ENCODE data around the gene PTCHD4.
"Not testable (repeated sequence)": the region's sequence is repeated elsewhere in the genome, so short reads cannot be mapped to it uniquely, and the experiment has no call there.

Gene PTCHD4

DNA sequence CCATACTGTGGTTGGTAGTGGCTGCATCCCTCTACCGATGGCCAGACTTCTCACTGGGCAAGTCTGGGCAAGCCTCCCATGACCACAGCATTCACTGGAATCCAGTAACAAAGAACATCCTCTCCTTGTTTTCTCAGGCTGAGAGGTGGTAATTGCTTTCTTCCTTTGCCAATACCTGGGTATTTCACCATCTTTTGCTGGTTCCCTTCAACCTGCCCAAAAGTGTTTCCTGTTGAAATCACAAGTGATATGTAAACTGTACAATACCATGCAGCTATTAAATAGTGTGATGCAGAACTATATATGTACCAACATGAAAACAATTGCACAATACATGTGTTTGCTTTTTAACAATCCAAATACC is at the start of gene PTCHD4:
PTCHD4 (minus strand) TSS at position 55 of the 364 bp plus-strand sequence. CDS start 42,240 bp downstream, outside the sequence.
- no peak for DNase-seq (ENCODE audit: low read depth in 2 of 3, low spot score in 1 of 3)

GRCh38 chr6:48151142-48151541 is 40.1 kb upstream of the PTCHD4 start:
- no peak for DNase-seq (ENCODE audit: low read depth in 2 of 3, low spot score in 1 of 3)

GRCh38 chr6:48150701-48151100 is 39.7 kb upstream of the PTCHD4 start:
- no peak for DNase-seq (ENCODE audit: low read depth in 2 of 3, low spot score in 1 of 3)

DNA sequence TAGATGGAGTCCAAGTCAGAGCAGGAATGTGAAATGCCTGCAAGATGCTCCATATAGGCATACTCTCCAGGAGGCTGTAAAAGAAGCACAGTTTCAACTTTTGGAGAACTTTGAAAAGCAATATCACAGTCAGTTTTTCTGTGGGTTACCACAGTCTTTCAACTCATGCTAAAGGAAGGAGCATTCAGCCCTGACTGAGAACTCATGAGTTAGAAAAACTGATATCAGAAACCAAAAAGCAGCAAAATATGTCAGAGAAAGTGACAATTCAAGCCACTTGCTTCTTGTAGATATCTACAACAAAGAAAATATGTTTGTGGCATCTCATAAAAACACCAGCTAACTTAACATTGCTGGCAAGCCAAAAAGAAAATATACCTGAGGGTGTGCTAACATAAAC is 36.1 kb upstream of the PTCHD4 start:
- DNase-seq (ENCODE audit: low read depth in 2 of 3, low spot score in 1 of 3), result no peak

DNA sequence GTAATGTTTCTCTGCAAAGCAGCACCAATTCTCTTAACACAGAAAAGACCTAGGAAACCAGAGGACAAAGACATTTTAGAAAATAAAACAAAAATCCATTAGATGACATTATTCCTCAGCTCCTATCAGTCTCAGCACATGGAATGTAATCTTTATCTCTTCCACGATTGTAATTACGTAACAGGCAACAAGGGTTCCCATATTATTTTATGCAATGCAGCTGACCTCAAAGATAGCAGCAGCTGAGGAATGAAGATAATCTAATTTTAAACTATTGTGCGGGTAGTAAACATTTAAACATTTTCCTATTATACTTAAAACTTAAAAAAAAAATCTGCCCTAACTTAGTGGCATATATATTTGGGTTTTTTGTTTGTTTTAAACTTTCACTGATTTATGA is 33.0 kb upstream of the PTCHD4 start:
- no peak for DNase-seq (ENCODE audit: low read depth in 2 of 3, low spot score in 1 of 3)

DNA sequence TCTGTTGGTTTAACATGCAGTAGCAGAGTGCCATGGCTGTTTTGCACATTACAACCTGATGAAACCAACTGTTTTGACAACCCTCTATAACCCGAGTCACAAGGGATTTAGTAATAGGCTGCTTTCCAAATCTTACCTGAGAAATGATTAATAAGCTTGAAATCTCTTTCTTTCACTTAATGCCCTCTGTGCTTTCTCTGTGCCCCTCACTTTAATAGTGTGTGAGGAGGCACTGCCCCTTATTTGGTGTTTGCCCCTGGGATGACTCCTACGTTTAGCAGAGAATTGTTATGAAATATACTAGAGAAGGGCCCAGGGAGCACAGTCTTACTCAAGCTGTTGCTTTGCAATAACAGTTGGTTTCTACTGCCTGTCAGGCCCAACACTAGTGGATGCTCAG is 31.0 kb upstream of the PTCHD4 start:
- no peak for DNase-seq (ENCODE audit: low read depth in 2 of 3, low spot score in 1 of 3)

DNA sequence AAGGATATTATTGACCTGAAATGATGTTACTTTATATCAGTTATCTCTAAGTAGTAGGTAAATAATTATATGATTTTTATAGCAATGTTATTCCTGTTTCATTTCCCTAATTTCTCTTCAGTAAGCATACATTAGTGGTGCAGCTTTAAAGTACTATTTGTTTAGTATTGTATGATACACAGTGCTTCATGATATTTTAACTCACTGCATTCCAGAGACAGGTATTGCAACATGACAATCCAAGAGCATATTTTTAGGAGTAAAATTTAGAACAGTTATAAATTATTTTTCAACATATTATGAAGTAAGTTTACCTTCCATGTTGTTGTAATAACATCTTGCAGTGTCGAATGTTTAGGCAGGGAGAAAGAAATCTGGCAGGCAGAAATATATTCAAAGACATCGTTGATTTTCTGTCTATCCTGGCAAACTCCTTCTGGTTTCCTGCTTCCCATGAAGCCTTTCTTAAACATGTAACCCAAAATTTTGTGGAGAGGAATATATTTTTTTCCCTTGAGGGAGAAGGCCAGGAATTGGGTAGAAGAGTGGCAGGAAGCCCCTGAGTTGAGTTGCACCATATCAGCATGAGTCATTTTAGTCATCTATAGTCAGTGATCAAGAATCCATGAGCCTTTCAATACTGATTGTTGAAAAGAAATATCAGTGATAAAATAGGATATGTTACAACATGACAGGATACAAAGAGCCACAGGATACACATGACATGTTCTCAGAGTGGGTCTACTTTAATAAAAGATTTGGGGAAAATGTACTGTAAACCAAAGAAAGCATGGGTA is 29.0 kb upstream of the PTCHD4 start:
- DNase-seq (ENCODE audit: low read depth in 2 of 3, low spot score in 1 of 3), result no peak

GRCh38 chr6:48136856-48137255 is 25.9 kb upstream of the PTCHD4 start:
- DNase-seq (ENCODE audit: low read depth in 2 of 3, low spot score in 1 of 3), result no peak

- no peak for DNase-seq (ENCODE audit: low read depth in 2 of 3, low spot score in 1 of 3)
These were observed 24.5 kb upstream of the PTCHD4 start for GRCh38 chr6:48135323-48136084.

GRCh38 chr6:48134246-48134645 is 23.2 kb upstream of the PTCHD4 start:
- DNase-seq (ENCODE audit: low read depth in 2 of 3, low spot score in 1 of 3), result no peak

DNA sequence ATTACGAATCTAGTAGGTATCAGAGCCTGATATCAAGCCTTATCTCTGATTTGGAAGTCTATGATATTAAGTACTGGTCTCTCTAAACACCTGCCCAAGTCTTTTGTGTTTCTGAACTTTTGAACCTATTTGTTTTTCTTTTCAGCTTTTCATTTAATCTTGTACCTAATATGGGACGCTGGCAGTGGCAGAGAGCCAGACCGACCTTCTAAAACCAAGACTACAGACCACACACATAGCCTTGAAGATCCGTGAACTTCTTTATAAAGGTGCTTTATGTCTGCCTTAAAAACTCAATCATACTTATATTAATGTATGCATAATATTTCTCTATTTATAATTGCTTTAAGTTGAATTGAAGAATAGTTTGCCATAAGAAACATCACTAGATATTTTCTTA is 12.6 kb upstream of the PTCHD4 start:
- DNase-seq (ENCODE audit: low read depth in 2 of 3, low spot score in 1 of 3), result no peak

GRCh38 chr6:48121983-48122749 is 11.2 kb upstream of the PTCHD4 start:
- DNase-seq (ENCODE audit: low read depth in 2 of 3, low spot score in 1 of 3), result not testable (repeated sequence)

GRCh38 chr6:48116699-48117645 is 6.0 kb upstream of the PTCHD4 start:
- no peak for DNase-seq (ENCODE audit: low read depth in 2 of 3, low spot score in 1 of 3)

DNA sequence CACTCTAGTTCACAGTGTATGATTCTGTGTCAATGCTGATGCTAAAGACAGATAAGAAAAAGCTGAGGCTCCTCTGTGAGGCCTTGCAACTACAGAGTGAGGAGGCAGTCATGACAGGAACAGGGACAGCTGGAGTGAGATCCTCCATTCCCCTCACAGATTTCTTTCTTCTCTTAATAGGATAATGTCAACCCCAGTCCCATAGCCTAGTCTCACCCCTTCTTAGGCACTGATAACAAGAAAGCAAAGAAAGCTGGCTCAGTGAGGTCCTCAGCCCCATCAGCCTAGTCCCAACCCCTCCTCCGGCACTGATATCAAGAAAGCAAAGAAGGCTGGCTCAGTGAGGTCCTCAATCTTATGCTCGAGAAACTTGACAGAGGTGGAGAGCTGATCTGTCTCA is 2.1 kb upstream of the PTCHD4 start:
- DNase-seq (ENCODE audit: low read depth in 2 of 3, low spot score in 1 of 3), result no peak

GRCh38 chr6:48111575-48111974 is 578 bp upstream of the PTCHD4 start:
- DNase-seq (ENCODE audit: low read depth in 2 of 3, low spot score in 1 of 3), result no peak

- DNase-seq (ENCODE audit: low read depth in 2 of 3, low spot score in 1 of 3), result no peak
These were observed 408 bp downstream of the PTCHD4 start for GRCh38 chr6:48110436-48111142.

GRCh38 chr6:48109944-48110343 is 1.1 kb downstream of the PTCHD4 start:
- DNase-seq (ENCODE audit: low read depth in 2 of 3, low spot score in 1 of 3), result no peak

DNA sequence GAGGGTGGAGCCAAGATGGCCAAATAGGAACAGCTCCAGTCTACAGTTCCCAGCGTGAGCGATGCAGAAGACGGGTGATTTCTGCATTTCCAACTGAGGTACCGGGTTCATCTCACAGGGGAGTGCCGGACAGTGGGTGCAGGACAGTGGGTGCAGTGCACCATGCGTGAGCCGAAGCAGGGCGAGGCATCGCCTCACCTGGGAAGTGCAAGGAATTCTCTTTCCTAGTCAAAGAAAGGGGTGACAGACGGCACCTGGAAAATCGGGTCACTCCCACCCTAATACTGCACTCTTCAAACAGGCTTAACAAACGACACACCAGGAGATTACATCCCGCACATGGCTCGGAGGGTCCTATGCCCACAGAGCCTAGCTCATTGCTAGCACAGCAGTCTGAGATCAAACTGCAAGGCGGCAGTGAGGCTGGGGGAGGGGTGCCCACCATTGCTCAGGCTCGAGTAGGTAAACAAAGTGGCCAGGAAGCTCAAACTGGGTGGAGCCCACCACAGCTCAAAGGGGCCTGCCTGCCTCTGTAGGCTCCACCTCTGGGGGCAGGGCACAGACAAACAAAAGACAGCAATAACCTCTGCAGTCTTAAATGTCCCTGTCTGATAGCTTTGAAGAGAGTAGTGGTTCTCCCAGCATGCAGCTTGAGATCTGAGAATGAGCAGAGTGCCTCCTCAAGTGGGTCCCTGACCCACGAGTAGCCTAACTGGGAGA is 8.4 kb downstream of the PTCHD4 start:
- not testable (repeated sequence) for DNase-seq (ENCODE audit: low read depth in 2 of 3, low spot score in 1 of 3)

GRCh38 chr6:48101290-48101689 is 9.7 kb downstream of the PTCHD4 start:
- DNase-seq (ENCODE audit: low read depth in 2 of 3, low spot score in 1 of 3), result no peak

DNA sequence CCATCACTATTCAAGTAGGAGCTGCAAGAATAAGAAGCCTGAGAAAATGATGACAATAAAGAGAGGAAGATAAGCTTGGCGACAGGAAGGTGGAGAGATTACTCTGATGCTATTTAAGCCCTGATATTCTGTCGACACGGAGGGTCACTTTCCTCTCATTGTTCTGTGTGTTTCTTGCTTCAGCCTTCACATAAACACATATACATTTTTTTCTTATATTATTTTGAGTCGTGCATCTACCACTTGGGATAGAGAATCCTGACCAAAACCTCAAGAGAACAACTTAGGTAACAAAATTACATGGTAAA is 10.5 kb downstream of the PTCHD4 start:
- no peak for DNase-seq (ENCODE audit: low read depth in 2 of 3, low spot score in 1 of 3)

Data from stimulated activated CD4-positive, alpha-beta T cell treated with anti-CD3 and anti-CD28 coated beads, Interleukin-12 subunit alpha, Interleukin-12 subunit beta, amount 100 ng/mL, for 48 hours (primary cell).